PC-3 (cell line): ENCODE measurements around the gene CSNK1G2. TPM values are rescaled to one million over a fixed set of nuclear protein-coding genes. Genes with fewer than 3 reads are reported as not detected.

Experiments used
- ATAC-seq: fragments of 200-7000 bp; cut with Tn5 transposase; 2 replicates; pipeline ENCODE4 v1.9.1; 2020; ENCODE audit warnings: mild to moderate bottlenecking, moderate library complexity
- BruUV-seq: library from RNA; stranded (reverse); fragments of 400-500 nt; replicated peaks from 2 replicates; lab custom pipeline; 2021; lab: Mats Ljungman, UMichigan
- CTCF ChIA-PET: fragments of 300-600 bp; sonication (Branson Sonifier 250); formaldehyde crosslinking; loops from one replicate; lab custom pipeline; 2022; ENCODE audit warnings: antibody characterized with exemption; lab: Charles Lee
- POLR2A ChIA-PET: fragments of 300-600 bp; sonication (Branson Sonifier 250); formaldehyde crosslinking; loops from one replicate; lab custom pipeline; 2022; ENCODE audit warnings: antibody characterized with exemption; ENCODE audit not compliant: unreplicated experiment; lab: Charles Lee
- DNase-seq: peaks from one replicate; pipeline ENCODE4 v3.0.0-alpha.2; 2015
- H2AFZ ChIP-seq: fragments of 300-600 bp; sonication (generic); 2 replicates; pipeline ENCODE4 v1.6.0; 2016; ENCODE audit warnings: antibody characterized with exemption, low read length
- H3F3A ChIP-seq: fragments of 300-600 bp; sonication (generic); one replicate; pipeline ENCODE4 v1.6.0; 2017; ENCODE audit warnings: antibody characterized with exemption, low read length, control low read depth, mild to moderate bottlenecking; ENCODE audit not compliant: unreplicated experiment
- H3K27ac ChIP-seq: fragments of 300-600 bp; sonication (generic); 2 replicates; pipeline ENCODE4 v1.5.1; 2016; ENCODE audit warnings: mild to moderate bottlenecking, low read length
- H3K27me3 ChIP-seq: fragments of 300-600 bp; sonication (generic); 2 replicates; pipeline ENCODE4 v1.6.1; 2016; ENCODE audit warnings: low read length, mixed read lengths
- H3K36me3 ChIP-seq: fragments of 300-600 bp; sonication (generic); 2 replicates; pipeline ENCODE4 v1.6.1; 2016; ENCODE audit warnings: low read depth, mixed run types, low read length, mixed read lengths
- H3K4me1 ChIP-seq: fragments of 300-600 bp; sonication (generic); 2 replicates; pipeline ENCODE4 v1.5.1; 2016; ENCODE audit warnings: low read length; ENCODE audit not compliant: insufficient read depth
- H3K4me2 ChIP-seq: fragments of 300-600 bp; sonication (generic); 2 replicates; pipeline ENCODE4 v1.6.0; 2016; ENCODE audit warnings: low read length
- H3K4me3 ChIP-seq: fragments of 300-600 bp; sonication (generic); 2 replicates; pipeline ENCODE4 v1.5.1; 2016; ENCODE audit warnings: mild to moderate bottlenecking, low read length, mixed read lengths
- H3K79me2 ChIP-seq: fragments of 300-600 bp; sonication (generic); 2 replicates; pipeline ENCODE4 v1.6.1; 2017; ENCODE audit warnings: low read length, mixed read lengths
- H3K9ac ChIP-seq: fragments of 300-600 bp; sonication (generic); 2 replicates; pipeline ENCODE4 v1.6.0; 2016; ENCODE audit warnings: mild to moderate bottlenecking, low read length
- H3K9me2 ChIP-seq: fragments of 300-600 bp; sonication (generic); replicated peaks from 2 replicates; pipeline ENCODE4 v1.6.1; 2016; ENCODE audit warnings: mixed run types, low read length, mixed read lengths
- H3K9me3 ChIP-seq: fragments of 300-600 bp; sonication (generic); 2 replicates; pipeline ENCODE4 v1.6.1; 2016; ENCODE audit warnings: low read length, mixed read lengths
- H4K20me1 ChIP-seq: fragments of 300-600 bp; sonication (generic); 2 replicates; pipeline ENCODE4 v1.6.1; 2016; ENCODE audit warnings: low read length, mixed read lengths
- EZH2 ChIP-seq: fragments of 300-600 bp; sonication (generic); IDR thresholded peaks from one replicate; pipeline ENCODE4 v1.6.1; 2017; ENCODE audit warnings: antibody characterized with exemption, mild to moderate bottlenecking, low read length; ENCODE audit not compliant: unreplicated experiment
- EZH2phosphoT487 ChIP-seq: fragments of 300-600 bp; sonication (generic); IDR thresholded peaks from 2 replicates; pipeline ENCODE4 v1.6.1; 2018; ENCODE audit warnings: mild to moderate bottlenecking, antibody characterized with exemption, low read length, borderline replicate concordance
- intact Hi-C: fragments of 100-400 bp; cut with micrococcal nuclease; formaldehyde crosslinking; loops from 2 replicates; pipeline ENCODE4 v1.9.0; 2023
- total RNA-seq: library from RNA; depleted of rRNA; stranded (reverse); fragments of >200 nt; gene quantifications from 2 replicates; pipeline ENCODE4 v1.2.3, GENCODE V29; 2014
- TF ChIP-seq, protein P1 (sequence below): fragments of 300-600 bp; sonication (generic); conservative IDR thresholded peaks from 2 replicates; pipeline ENCODE4 v1.5.1; 2017; ENCODE audit warnings: antibody characterized with exemption, low read depth, mild to moderate bottlenecking, low read length

Gene CSNK1G2
- total RNA-seq, 1 experiment from 2014 or later: 83.6 TPM

DNA sequence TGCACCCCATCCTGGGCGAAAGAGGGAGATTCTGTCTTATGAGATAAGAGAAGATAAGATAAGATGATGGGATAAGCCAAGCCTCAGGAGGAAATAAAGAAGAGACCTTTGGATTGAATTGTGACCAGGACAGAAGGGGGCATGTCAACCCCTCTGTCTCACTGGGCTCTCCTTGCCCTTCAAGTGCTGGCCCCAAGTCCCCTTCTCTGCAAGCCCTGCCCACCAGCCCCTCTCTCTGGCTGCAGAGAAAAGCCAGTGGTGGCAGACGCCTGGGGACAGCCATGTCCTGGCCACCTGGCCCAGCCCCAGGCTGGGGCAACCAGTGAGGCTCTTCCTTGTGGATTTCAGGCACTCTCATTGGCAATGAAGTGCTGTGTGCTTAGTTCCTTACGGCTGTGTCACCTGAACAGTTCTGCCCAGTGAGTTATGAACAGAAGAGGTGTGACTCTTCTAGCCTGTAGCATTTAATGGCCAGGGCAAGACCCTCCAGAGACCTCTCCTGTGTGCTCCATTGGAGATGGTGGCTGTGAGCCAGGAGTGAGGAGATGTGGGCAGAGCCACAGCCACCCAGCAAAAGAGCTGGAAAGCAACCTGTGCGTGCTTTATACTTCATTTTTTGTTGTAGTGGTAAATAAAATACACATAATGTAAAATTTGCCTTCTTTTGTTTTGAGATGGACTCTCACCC is 80.6 kb downstream of the CSNK1G2 start:
- intact Hi-C loops: no loop called here
- DNase-seq: no peak
- H3K27me3 ChIP-seq: no peaks in the 10 kb centered on the region
- H4K20me1 ChIP-seq: no peaks in the 10 kb centered on the region
- H3K9me3 ChIP-seq: no peaks in the 10 kb centered on the region
- no peaks in the 10 kb centered on the region for H3K4me1 ChIP-seq
- no peak overlapping the region for H2AFZ ChIP-seq
- no peaks in the 10 kb centered on the region for H3K79me2 ChIP-seq
- H3K27ac ChIP-seq: no peak overlapping the region
- POLR2A ChIA-PET: no interaction called here
- TF ChIP-seq EZH2phosphoT487: no peak
- TF ChIP-seq, protein P1, sequence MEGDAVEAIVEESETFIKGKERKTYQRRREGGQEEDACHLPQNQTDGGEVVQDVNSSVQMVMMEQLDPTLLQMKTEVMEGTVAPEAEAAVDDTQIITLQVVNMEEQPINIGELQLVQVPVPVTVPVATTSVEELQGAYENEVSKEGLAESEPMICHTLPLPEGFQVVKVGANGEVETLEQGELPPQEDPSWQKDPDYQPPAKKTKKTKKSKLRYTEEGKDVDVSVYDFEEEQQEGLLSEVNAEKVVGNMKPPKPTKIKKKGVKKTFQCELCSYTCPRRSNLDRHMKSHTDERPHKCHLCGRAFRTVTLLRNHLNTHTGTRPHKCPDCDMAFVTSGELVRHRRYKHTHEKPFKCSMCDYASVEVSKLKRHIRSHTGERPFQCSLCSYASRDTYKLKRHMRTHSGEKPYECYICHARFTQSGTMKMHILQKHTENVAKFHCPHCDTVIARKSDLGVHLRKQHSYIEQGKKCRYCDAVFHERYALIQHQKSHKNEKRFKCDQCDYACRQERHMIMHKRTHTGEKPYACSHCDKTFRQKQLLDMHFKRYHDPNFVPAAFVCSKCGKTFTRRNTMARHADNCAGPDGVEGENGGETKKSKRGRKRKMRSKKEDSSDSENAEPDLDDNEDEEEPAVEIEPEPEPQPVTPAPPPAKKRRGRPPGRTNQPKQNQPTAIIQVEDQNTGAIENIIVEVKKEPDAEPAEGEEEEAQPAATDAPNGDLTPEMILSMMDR: no peak
- no peak for TF ChIP-seq EZH2
- no peaks in the 10 kb centered on the region for H3K9me2 ChIP-seq
- H3K4me2 ChIP-seq: no peak overlapping the region
- H3K9ac ChIP-seq: no peak overlapping the region
- CTCF ChIA-PET: interaction anchor here (0.6 kb wide), 1 partner anchor 481 kb away, joined by 5 read pairs; no protein-coding TSS in a partner anchor
- no peak overlapping the region for H3K4me3 ChIP-seq
- no peak for ATAC-seq
- BruUV-seq: no TSS peak
- no peaks in the 10 kb centered on the region for H3F3A ChIP-seq
- no peaks in the 10 kb centered on the region for H3K36me3 ChIP-seq

DNA sequence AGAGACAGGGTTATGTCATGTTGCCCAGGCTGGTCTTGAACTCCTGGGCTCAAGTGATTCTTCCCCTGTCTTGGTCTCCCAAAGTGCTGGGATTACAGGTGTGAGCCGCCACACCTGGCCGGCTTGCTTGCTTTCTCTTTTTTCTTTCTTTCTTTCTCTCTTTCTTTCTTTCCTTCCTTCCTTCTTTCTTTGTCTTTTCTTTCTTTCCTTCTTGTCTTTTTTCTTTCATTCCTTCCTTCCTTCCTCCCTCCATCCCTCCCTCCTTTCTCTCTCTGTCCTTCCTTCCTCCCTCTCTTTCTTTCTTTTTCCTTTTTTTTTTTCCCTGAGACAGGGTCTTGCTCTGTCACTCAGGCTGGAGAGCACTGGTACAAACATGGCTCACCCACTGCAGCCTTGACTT is 81.3 kb downstream of the CSNK1G2 start:
- no peak for DNase-seq
- no peaks in the 10 kb centered on the region for H3K27me3 ChIP-seq
- H2AFZ ChIP-seq: no peak overlapping the region
- ChIA-PET CTCF (no interaction called here), POLR2A (no interaction called here)
- H3K4me1 ChIP-seq: no peaks in the 10 kb centered on the region
- intact Hi-C loops: no loop called here
- TF ChIP-seq, protein P1: no peak
- TF ChIP-seq EZH2phosphoT487 (no peak), EZH2 (no peak)
- H3K4me3 ChIP-seq: no peak overlapping the region
- H3K27ac ChIP-seq: no peak overlapping the region
- no peaks in the 10 kb centered on the region for H3K36me3 ChIP-seq
- ATAC-seq: no peak
- H3K9ac ChIP-seq: no peak overlapping the region
- H3K9me3 ChIP-seq: no peaks in the 10 kb centered on the region
- no peaks in the 10 kb centered on the region for H3K9me2 ChIP-seq
- BruUV-seq: no TSS peak
- H3K79me2 ChIP-seq: no peaks in the 10 kb centered on the region
- H3K4me2 ChIP-seq: no peak overlapping the region
- no peaks in the 10 kb centered on the region for H4K20me1 ChIP-seq
- no peaks in the 10 kb centered on the region for H3F3A ChIP-seq

DNA sequence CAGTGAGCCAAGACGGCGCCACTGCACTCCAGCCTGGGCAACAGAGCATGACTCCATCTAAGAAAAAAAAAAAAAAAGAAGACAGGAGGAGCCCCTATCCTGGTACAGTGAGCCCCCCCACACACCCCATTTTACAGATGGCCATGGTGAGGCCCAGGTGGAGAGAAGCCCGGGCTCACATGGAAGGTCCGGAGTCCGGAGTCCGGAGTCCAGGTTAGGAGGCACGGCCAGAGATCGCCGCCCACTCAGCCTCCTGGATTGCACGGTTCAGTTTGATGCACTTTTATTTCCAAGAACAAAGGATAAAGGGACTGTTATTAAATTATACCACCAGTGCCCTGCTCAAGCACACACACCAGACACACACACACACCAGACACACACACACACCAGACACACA is 85.8 kb downstream of the CSNK1G2 start:
- Histone ChIP-seq H3K27ac (no peak overlapping the region), H3K4me3 (no peak overlapping the region), H3F3A (no peaks in the 10 kb centered on the region), H3K4me1 (peaks cover 8% of the 10 kb centered on the region), H3K9ac (no peak overlapping the region), H4K20me1 (no peaks in the 10 kb centered on the region), H3K79me2 (no peaks in the 10 kb centered on the region), H3K27me3 (no peaks in the 10 kb centered on the region), H3K9me3 (no peaks in the 10 kb centered on the region), H3K4me2 (no peak overlapping the region), H3K36me3 (no peaks in the 10 kb centered on the region), H3K9me2 (no peaks in the 10 kb centered on the region), H2AFZ (no peak overlapping the region)
- intact Hi-C loops: no loop called here
- no peak for ATAC-seq
- TF ChIP-seq EZH2phosphoT487 (no peak), EZH2 (no peak)
- TF ChIP-seq, protein P1: no peak
- CTCF ChIA-PET: no interaction called here
- DNase-seq: no peak
- POLR2A ChIA-PET: no interaction called here
- BruUV-seq: no TSS peak
